ENCODE results near the gene KCNIP4.

The KCNIP4 gene

GRCh38 chr4:21856301-21856700 is 92.3 kb downstream of the KCNIP4 start:
- Histone ChIP-seq H3K27ac (ENCODE audit: low read depth, low read length, severe bottlenecking) (no peak overlapping the region), H3K4me1 (ENCODE audit: control insufficient read depth, insufficient read depth, low read length, poor library complexity, severe bottlenecking) (no peaks in the 10 kb centered on the region), H3K4me3 (ENCODE audit: extremely low read depth, insufficient read depth, low read length, poor library complexity, severe bottlenecking) (no peak overlapping the region), H3K9me3 (ENCODE audit: control insufficient read depth, low read length) (peaks cover 11% of the 10 kb centered on the region), H3K36me3 (ENCODE audit: control insufficient read depth, insufficient read depth, low read length) (no peaks in the 10 kb centered on the region)
- WGBS, 2 experiments (ENCODE audit: insufficient coverage in 2 of 2) = 73 to 76% methylated on average over 5 to 6 of the region's 6 CpGs

- H3K4me3 ChIP-seq (ENCODE audit: extremely low read depth, insufficient read depth, low read length, poor library complexity, severe bottlenecking) = no peak overlapping the region
- H3K4me1 ChIP-seq (ENCODE audit: control insufficient read depth, insufficient read depth, low read length, poor library complexity, severe bottlenecking) = no peaks in the 10 kb centered on the region
- WGBS, 2 experiments (ENCODE audit: insufficient coverage in 2 of 2) = 60% methylated on average over 1 of the region's 3 CpGs; no CpG with 5 or more reads in 1 of the 2 experiments
- H3K36me3 ChIP-seq (ENCODE audit: control insufficient read depth, insufficient read depth, low read length) = no peaks in the 10 kb centered on the region
- H3K27ac ChIP-seq (ENCODE audit: low read depth, low read length, severe bottlenecking) = no peak overlapping the region
- H3K9me3 ChIP-seq (ENCODE audit: control insufficient read depth, low read length) = no peaks in the 10 kb centered on the region
Observed at GRCh38 chr4:21849077-21849476, 99.5 kb downstream of the KCNIP4 start.

- Histone ChIP-seq H3K27ac (ENCODE audit: low read depth, low read length, severe bottlenecking) (no peak overlapping the region), H3K4me1 (ENCODE audit: control insufficient read depth, insufficient read depth, low read length, poor library complexity, severe bottlenecking) (no peaks in the 10 kb centered on the region), H3K4me3 (ENCODE audit: extremely low read depth, insufficient read depth, low read length, poor library complexity, severe bottlenecking) (no peak overlapping the region), H3K9me3 (ENCODE audit: control insufficient read depth, low read length) (no peaks in the 10 kb centered on the region), H3K36me3 (ENCODE audit: control insufficient read depth, insufficient read depth, low read length) (no peaks in the 10 kb centered on the region)
- WGBS, 2 experiments (ENCODE audit: insufficient coverage in 2 of 2) = no CpG with 5 or more reads among the region's 2 CpGs
Observed at GRCh38 chr4:21848021-21848420, 100.6 kb downstream of the KCNIP4 start.

GRCh38 chr4:21845663-21846062 is 102.9 kb downstream of the KCNIP4 start:
- H3K36me3 ChIP-seq (ENCODE audit: control insufficient read depth, insufficient read depth, low read length) = no peaks in the 10 kb centered on the region
- 89% methylated on average over 3 of the region's 4 CpGs; no CpG with 5 or more reads in 1 of the 2 experiments for WGBS, 2 experiments (ENCODE audit: insufficient coverage in 2 of 2)
- no peaks in the 10 kb centered on the region for H3K4me1 ChIP-seq (ENCODE audit: control insufficient read depth, insufficient read depth, low read length, poor library complexity, severe bottlenecking)
- H3K27ac ChIP-seq (ENCODE audit: low read depth, low read length, severe bottlenecking) = no peak overlapping the region
- H3K4me3 ChIP-seq (ENCODE audit: extremely low read depth, insufficient read depth, low read length, poor library complexity, severe bottlenecking) = no peak overlapping the region
- no peaks in the 10 kb centered on the region for H3K9me3 ChIP-seq (ENCODE audit: control insufficient read depth, low read length)

GRCh38 chr4:21835712-21836111 is 112.9 kb downstream of the KCNIP4 start:
- no peaks in the 10 kb centered on the region for H3K36me3 ChIP-seq (ENCODE audit: control insufficient read depth, insufficient read depth, low read length)
- H3K4me3 ChIP-seq (ENCODE audit: extremely low read depth, insufficient read depth, low read length, poor library complexity, severe bottlenecking) = no peak overlapping the region
- H3K4me1 ChIP-seq (ENCODE audit: control insufficient read depth, insufficient read depth, low read length, poor library complexity, severe bottlenecking) = no peaks in the 10 kb centered on the region
- H3K27ac ChIP-seq (ENCODE audit: low read depth, low read length, severe bottlenecking) = no peak overlapping the region
- H3K9me3 ChIP-seq (ENCODE audit: control insufficient read depth, low read length) = no peaks in the 10 kb centered on the region

GRCh38 chr4:21830272-21830671 is 118.3 kb downstream of the KCNIP4 start:
- Histone ChIP-seq H3K36me3 (ENCODE audit: control insufficient read depth, insufficient read depth, low read length) (no peaks in the 10 kb centered on the region), H3K4me1 (ENCODE audit: control insufficient read depth, insufficient read depth, low read length, poor library complexity, severe bottlenecking) (no peaks in the 10 kb centered on the region), H3K4me3 (ENCODE audit: extremely low read depth, insufficient read depth, low read length, poor library complexity, severe bottlenecking) (no peak overlapping the region), H3K27ac (ENCODE audit: low read depth, low read length, severe bottlenecking) (no peak overlapping the region), H3K9me3 (ENCODE audit: control insufficient read depth, low read length) (no peaks in the 10 kb centered on the region)
- WGBS, 2 experiments (ENCODE audit: insufficient coverage in 2 of 2) = 77 to 100% methylated on average over 2 to 3 of the region's 5 CpGs

GRCh38 chr4:21827575-21827974 is 121.0 kb downstream of the KCNIP4 start:
- Histone ChIP-seq H3K9me3 (ENCODE audit: control insufficient read depth, low read length) (no peaks in the 10 kb centered on the region), H3K4me3 (ENCODE audit: extremely low read depth, insufficient read depth, low read length, poor library complexity, severe bottlenecking) (no peak overlapping the region), H3K36me3 (ENCODE audit: control insufficient read depth, insufficient read depth, low read length) (no peaks in the 10 kb centered on the region), H3K27ac (ENCODE audit: low read depth, low read length, severe bottlenecking) (no peak overlapping the region), H3K4me1 (ENCODE audit: control insufficient read depth, insufficient read depth, low read length, poor library complexity, severe bottlenecking) (no peaks in the 10 kb centered on the region)
- WGBS, 2 experiments (ENCODE audit: insufficient coverage in 2 of 2) = 80% methylated on average over 1 of the region's 3 CpGs; no CpG with 5 or more reads in 1 of the 2 experiments

- Histone ChIP-seq H3K27ac (ENCODE audit: low read depth, low read length, severe bottlenecking) (no peak overlapping the region), H3K4me1 (ENCODE audit: control insufficient read depth, insufficient read depth, low read length, poor library complexity, severe bottlenecking) (no peaks in the 10 kb centered on the region)
- 78 to 90% methylated on average over 1 of the region's 4 CpGs for WGBS, 2 experiments (ENCODE audit: insufficient coverage in 2 of 2)
Observed at GRCh38 chr4:21826071-21826470, 122.5 kb downstream of the KCNIP4 start.

GRCh38 chr4:21819086-21819485 is 129.5 kb downstream of the KCNIP4 start:
- Histone ChIP-seq H3K27ac (ENCODE audit: low read depth, low read length, severe bottlenecking) (no peak overlapping the region), H3K36me3 (ENCODE audit: control insufficient read depth, insufficient read depth, low read length) (no peaks in the 10 kb centered on the region)
- no CpG with 5 or more reads among the region's 1 CpG for WGBS, 2 experiments (ENCODE audit: insufficient coverage in 2 of 2)

More at GRCh38 chr4:21826071-21826470, 122.5 kb downstream of the KCNIP4 start:
- Histone ChIP-seq H3K36me3 (ENCODE audit: control insufficient read depth, insufficient read depth, low read length) (no peaks in the 10 kb centered on the region), H3K4me3 (ENCODE audit: extremely low read depth, insufficient read depth, low read length, poor library complexity, severe bottlenecking) (no peak overlapping the region), H3K9me3 (ENCODE audit: control insufficient read depth, low read length) (no peaks in the 10 kb centered on the region)

GRCh38 chr4:21815651-21816377 is 132.8 kb downstream of the KCNIP4 start:
- peaks cover 7% of the 10 kb centered on the region for H3K4me1 ChIP-seq (ENCODE audit: control insufficient read depth, insufficient read depth, low read length, poor library complexity, severe bottlenecking)
- no peak overlapping the region for H3K27ac ChIP-seq (ENCODE audit: low read depth, low read length, severe bottlenecking)
- no peak overlapping the region for H3K4me3 ChIP-seq (ENCODE audit: extremely low read depth, insufficient read depth, low read length, poor library complexity, severe bottlenecking)
- no peaks in the 10 kb centered on the region for H3K36me3 ChIP-seq (ENCODE audit: control insufficient read depth, insufficient read depth, low read length)
- peaks cover 16% of the 10 kb centered on the region for H3K9me3 ChIP-seq (ENCODE audit: control insufficient read depth, low read length)

More at GRCh38 chr4:21819086-21819485, 129.5 kb downstream of the KCNIP4 start:
- no peak overlapping the region for H3K4me3 ChIP-seq (ENCODE audit: extremely low read depth, insufficient read depth, low read length, poor library complexity, severe bottlenecking)
- H3K4me1 ChIP-seq (ENCODE audit: control insufficient read depth, insufficient read depth, low read length, poor library complexity, severe bottlenecking) = no peaks in the 10 kb centered on the region
- H3K9me3 ChIP-seq (ENCODE audit: control insufficient read depth, low read length) = peaks cover 16% of the 10 kb centered on the region

- peaks cover 7% of the 10 kb centered on the region for H3K4me1 ChIP-seq (ENCODE audit: control insufficient read depth, insufficient read depth, low read length, poor library complexity, severe bottlenecking)
- no peaks in the 10 kb centered on the region for H3K36me3 ChIP-seq (ENCODE audit: control insufficient read depth, insufficient read depth, low read length)
- H3K9me3 ChIP-seq (ENCODE audit: control insufficient read depth, low read length) = peaks cover 2% of the 10 kb centered on the region
- 57% methylated on average over 1 of the region's 1 CpG; no CpG with 5 or more reads in 1 of the 2 experiments for WGBS, 2 experiments (ENCODE audit: insufficient coverage in 2 of 2)
- H3K4me3 ChIP-seq (ENCODE audit: extremely low read depth, insufficient read depth, low read length, poor library complexity, severe bottlenecking) = no peak overlapping the region
- peak overlapping the region; percentile 46 for H3K27ac ChIP-seq (ENCODE audit: low read depth, low read length, severe bottlenecking)
Observed at GRCh38 chr4:21811565-21811964, 137.0 kb downstream of the KCNIP4 start.

All from mesodermal cell (in vitro differentiated cells).